H54 (cell line): ENCODE results near the gene PFDN6.
"Not testable (repeated sequence)": the region's sequence is repeated elsewhere in the genome, so short reads cannot be mapped to it uniquely, and the experiment has no call there.

Source experiments
- DNase-seq: peaks from one replicate; pipeline ENCODE4 v3.0.0; 2011; ENCODE audit warnings: low spot score, mixed read lengths; ENCODE audit not compliant: insufficient read length
- FAIRE-seq: peaks from 3 replicates; lab custom pipeline; 2011; peaks lifted over from hg19 to GRCh38; lab: Jason Lieb, UNC
- POLR2A ChIP-seq: IDR thresholded peaks from 2 replicates; pipeline ENCODE4 v1.6.1; 2011; ENCODE audit warnings: low read depth, mild to moderate bottlenecking, low read length

PFDN6 gene

GRCh38 chr6:33264015-33264414 lies 25.4 kb upstream of the PFDN6 start:
- FAIRE-seq (no peak), DNase-seq (no peak)
- no peak for TF ChIP-seq POLR2A

GRCh38 chr6:33271117-33271467 lies 18.3 kb upstream of the PFDN6 start:
- DNase-seq = no peak
- no peak for FAIRE-seq
- no peak for TF ChIP-seq POLR2A

- peak; percentile 98 for TF ChIP-seq POLR2A
- DNase-seq (no peak), FAIRE-seq (peak; percentile 85)
Observed at GRCh38 chr6:33271468-33272274, 17.7 kb upstream of the PFDN6 start, which contains the start of the genes RPS18 and VPS52. TSS of gene RPS18 (plus strand) at chr6:33272075. CDS start at chr6:33272120, 45 bp downstream. TSS of gene VPS52 (minus strand) at chr6:33271876. CDS start at chr6:33271675, 201 bp downstream.

- FAIRE-seq (no peak), DNase-seq (no peak)
- no peak for TF ChIP-seq POLR2A
Observed at GRCh38 chr6:33272275-33273128, 16.9 kb upstream of the PFDN6 start.

- FAIRE-seq = no peak
- DNase-seq = no peak
- TF ChIP-seq POLR2A = no peak
Observed at GRCh38 chr6:33273129-33273923, 16.1 kb upstream of the PFDN6 start.

- no peak for FAIRE-seq
- DNase-seq = no peak
- no peak for TF ChIP-seq POLR2A
Observed at GRCh38 chr6:33273924-33274902, 15.2 kb upstream of the PFDN6 start.

GRCh38 chr6:33275795-33276580 lies 13.4 kb upstream of the PFDN6 start:
- not testable (repeated sequence) for FAIRE-seq

GRCh38 chr6:33276581-33276863 lies 12.9 kb upstream of the PFDN6 start:
- no peak for TF ChIP-seq POLR2A
- FAIRE-seq (no peak), DNase-seq (no peak)

More at GRCh38 chr6:33275795-33276580, 13.4 kb upstream of the PFDN6 start:
- DNase-seq = not testable (repeated sequence)

- TF ChIP-seq POLR2A = peak; percentile 33; the same call in 1 of the 2 replicates
- no peak for DNase-seq
- FAIRE-seq = no peak
Observed at GRCh38 chr6:33276864-33277662, 12.3 kb upstream of the PFDN6 start, which contains the start of gene B3GALT4. TSS of gene B3GALT4 (plus strand) at chr6:33277123. CDS start at chr6:33277420, 297 bp downstream.

- FAIRE-seq = no peak
- no peak for DNase-seq
- no peak for TF ChIP-seq POLR2A
Observed at GRCh38 chr6:33277663-33278391, 11.6 kb upstream of the PFDN6 start.

- TF ChIP-seq POLR2A = no peak
- FAIRE-seq (no peak), DNase-seq (no peak)
Observed at GRCh38 chr6:33278392-33278741, 11.0 kb upstream of the PFDN6 start.
